HG02885 (cell line): ENCODE results near the gene DNAH9.
"Not testable (repeated sequence)": the region's sequence is repeated elsewhere in the genome, so short reads cannot be mapped to it uniquely, and the experiment has no call there.

Experiments used
- ATAC-seq: cut with Tn5 transposase; IDR thresholded peaks from one replicate; pipeline ENCODE4 v1.9.1; 2021; ENCODE audit warnings: mild to moderate bottlenecking; ENCODE audit not compliant: unreplicated experiment, poor library complexity

Gene DNAH9

GRCh38 chr17:11898526-11899235 lies 300.4 kb downstream of the DNAH9 start:
- ATAC-seq: no peak

- no peak for ATAC-seq
Measured at GRCh38 chr17:11899537-11899942, 301.3 kb downstream of the DNAH9 start.

GRCh38 chr17:11900041-11900476 lies 301.8 kb downstream of the DNAH9 start:
- no peak for ATAC-seq

DNA sequence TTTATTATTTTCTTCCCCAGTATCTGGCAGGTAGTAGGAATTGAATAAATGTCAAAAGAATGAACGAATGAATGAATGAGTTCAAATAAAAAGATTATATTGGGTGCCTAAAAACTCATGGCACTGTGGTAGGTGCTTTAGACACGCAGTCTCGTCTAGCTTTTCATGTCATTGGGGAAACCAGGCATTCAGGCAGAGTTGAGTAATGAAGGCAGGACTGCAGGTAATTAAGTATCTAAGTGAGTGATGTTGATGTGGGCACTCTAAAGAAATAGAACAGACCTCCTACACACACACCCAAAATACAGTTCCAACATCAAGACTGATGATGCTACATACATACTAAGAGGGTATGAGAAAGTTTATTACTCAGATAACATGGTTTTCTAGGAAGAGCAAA lies 302.4 kb downstream of the DNAH9 start:
- no peak for ATAC-seq

DNA sequence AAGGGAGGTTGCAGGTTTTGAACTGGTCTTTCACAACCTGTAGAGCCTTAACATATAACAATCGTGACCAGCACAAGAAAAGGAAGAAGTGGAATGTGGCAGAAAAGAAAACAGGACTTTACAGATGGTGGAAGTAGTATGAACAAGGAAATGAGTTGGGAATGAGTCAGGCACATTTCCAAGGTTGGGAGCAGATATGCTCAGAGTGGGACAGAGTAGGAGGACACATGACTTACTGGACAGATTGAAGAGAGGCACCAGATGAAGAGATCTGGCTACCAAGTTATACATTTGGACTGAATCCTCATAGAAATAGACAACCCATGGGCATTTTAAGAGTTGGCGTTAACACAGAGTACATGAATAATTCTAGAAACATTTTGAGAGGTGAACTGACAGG lies 303.7 kb downstream of the DNAH9 start:
- ATAC-seq: no peak

GRCh38 chr17:11908711-11909146 lies 310.5 kb downstream of the DNAH9 start:
- ATAC-seq: no peak

- no peak for ATAC-seq
Measured at GRCh38 chr17:11909348-11909747, 311.1 kb downstream of the DNAH9 start.

DNA sequence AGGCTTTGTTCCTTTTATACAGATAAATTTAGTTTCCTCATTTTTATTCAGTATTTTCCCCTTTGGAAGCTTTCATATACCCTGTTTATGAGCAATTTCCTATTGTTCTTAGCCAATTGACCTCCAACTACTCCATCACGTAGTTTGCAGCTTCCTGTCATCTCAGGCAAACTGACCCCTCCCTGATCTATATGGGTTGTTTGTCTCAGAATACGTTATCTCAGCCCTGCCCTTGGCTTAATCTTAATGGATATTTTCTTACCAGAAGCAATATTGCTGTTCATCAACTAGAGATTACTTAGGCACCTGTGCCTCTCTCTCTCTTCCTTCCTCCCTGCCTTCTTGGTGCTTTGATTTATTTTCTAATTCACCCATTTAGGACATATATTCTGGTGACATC lies 317.8 kb downstream of the DNAH9 start:
- no peak for ATAC-seq

DNA sequence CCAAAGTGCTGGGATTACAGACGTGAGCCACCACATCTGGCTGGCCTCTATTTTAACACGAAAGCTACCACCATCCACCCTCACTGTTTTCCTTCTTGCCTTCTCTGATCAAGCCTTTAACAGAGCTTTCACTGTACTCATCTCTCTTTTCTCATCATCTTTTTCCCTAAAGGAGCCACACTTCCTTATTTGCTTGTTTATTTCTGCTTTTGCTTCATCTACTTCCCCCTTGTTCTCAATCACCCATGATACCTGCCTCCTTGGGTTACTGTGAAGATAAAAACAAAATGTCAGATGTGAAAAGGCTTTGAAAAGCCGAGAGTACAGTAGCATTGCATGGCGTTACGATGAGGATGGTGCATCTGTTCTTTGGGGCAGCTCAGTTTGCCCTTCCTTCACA lies 319.1 kb downstream of the DNAH9 start:
- no peak for ATAC-seq

DNA sequence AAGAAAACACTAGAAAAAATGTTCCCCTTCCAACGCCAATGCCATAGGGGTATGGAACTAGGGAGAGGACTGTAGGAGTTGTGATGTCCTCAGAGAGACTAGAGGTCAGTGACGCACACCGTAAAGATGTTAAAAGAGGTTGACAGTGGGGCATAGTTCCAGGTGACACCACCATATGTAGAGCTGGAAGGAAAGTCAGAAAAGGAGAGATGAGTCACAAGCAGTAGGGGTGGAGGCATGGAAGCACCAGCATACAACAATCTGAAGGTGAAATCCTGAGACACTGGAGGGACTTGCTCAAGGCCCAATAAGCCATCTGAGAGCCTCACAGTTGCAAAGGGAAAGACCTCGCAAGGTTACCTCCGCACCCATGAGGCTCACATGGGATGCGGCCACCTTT lies 323.0 kb downstream of the DNAH9 start:
- ATAC-seq: no peak

DNA sequence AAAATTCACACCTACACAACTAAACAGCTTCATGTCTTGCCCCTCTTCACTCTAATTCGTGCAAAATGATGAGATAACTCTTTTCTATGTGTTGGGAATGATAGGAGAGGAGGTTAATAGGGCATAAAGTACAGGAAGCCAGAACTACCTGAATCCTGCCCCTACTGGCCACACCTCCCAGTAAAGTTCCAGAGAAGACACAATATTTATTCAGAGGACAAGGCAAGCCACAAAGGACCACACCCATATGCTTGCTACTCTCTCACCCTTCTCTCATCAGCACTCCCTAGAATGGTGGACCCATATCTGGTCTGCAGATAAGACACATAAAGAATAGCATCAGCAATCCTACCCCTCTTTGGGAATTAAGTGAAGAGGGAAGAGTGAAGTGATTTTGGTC lies 324.4 kb downstream of the DNAH9 start:
- no peak for ATAC-seq

DNA sequence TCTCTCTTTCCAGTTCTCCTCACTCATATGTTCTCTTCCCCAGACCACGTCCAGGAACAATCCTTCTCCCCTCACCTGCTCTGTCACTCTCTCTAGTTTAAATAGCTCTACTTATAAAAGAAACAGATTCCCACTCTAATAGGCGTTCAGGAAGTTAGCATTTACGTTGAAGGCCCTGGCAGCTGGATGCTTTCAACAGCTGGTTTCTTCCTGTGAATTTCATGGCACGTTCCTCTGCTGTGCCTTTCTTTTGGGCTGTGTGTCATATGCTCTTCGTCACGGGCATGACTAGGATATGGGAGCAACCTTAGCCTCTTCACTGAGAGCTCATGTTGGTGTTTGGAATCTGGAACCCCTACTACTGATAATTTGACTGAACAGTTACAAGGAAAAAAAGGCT lies 325.8 kb downstream of the DNAH9 start:
- ATAC-seq: no peak

DNA sequence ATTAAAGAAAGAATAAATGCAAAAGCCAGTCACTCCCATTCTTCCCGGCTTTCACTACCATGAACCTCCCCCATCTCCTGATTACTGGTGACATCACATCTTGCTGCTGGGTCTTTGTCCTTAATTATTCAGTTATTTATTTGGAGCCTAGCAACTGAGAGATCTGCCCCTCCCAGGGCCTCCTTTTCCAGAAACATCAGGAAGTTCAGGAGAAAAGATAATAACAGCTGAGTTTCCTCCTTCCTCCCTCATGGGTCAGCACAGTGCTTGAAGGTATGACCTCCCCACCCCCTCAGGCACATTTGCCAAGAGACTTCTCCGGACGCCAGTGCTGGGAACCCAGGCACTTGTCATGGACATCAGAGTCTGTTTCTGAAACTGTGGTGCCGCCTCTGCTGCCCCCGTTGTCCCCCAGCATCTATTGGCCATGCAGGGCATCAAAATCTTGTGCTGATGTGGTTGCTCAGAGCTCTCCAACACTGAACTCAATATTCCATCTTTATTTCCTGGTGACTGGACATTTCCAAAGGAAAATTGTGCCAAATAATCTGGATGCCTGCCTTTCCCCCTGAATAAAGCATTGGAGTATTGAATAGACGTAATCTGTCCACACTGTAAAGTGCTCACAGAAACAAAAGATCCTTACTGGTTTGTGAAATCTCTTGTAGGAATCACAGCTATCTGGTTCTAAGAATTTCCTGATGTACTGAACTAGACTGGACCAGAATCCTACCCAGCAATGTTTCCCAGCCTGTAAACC lies 327.2 kb downstream of the DNAH9 start:
- no peak for ATAC-seq

GRCh38 chr17:11928436-11928835 lies 330.2 kb downstream of the DNAH9 start:
- no peak for ATAC-seq

- no peak for ATAC-seq
Measured at GRCh38 chr17:11932337-11932898, 334.1 kb downstream of the DNAH9 start.

- ATAC-seq: no peak
Measured at GRCh38 chr17:11935734-11936406, 337.6 kb downstream of the DNAH9 start.

DNA sequence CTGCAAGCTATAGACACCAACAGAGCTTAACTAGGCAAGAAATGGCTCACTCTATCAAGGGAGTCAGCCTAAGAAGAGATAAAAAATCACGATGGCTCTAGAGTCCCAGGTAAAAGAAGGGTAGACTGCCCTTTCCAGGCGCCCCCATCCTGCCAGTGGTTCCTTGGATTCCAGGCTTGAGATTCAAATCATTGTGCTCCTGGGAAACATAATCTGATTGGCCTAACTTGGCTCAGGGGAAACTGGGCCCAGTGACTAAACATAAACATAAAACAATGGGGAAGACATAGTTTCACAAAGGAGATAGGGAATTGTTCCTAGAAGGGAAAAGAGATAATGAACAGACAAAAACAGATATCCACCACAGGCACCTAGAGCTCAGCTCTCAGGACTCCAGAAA lies 342.6 kb downstream of the DNAH9 start:
- no peak for ATAC-seq

GRCh38 chr17:11943086-11943485 lies 344.8 kb downstream of the DNAH9 start:
- not testable (repeated sequence) for ATAC-seq

- no peak for ATAC-seq
Measured at GRCh38 chr17:11943759-11944347, 345.6 kb downstream of the DNAH9 start.

- ATAC-seq: no peak
Measured at GRCh38 chr17:11944587-11944986, 346.3 kb downstream of the DNAH9 start.

GRCh38 chr17:11948789-11949188 lies 350.5 kb downstream of the DNAH9 start:
- ATAC-seq: no peak
